ENCODE results near the gene DCST1. TPM values are rescaled to one million over a fixed set of nuclear protein-coding genes. Genes with fewer than 3 reads are reported as not detected.

Gene DCST1
- polyA plus RNA-seq, 3 donors from 2014 or later: not detected

- peak in 1 of 3 donors; percentile 41 for DNase-seq
- H3K9me3 Mint-ChIP-seq: peaks cover 0 to 1% (median 0%) of the 10 kb centered on the region in 6 donors
- H3K4me3 Mint-ChIP-seq: peak overlapping the region; percentile 85 to 97 (median 91)
- H3K4me1 Mint-ChIP-seq: peaks cover 33 to 37% of the 10 kb centered on the region in 2 donors
- H3K27me3 Mint-ChIP-seq (ENCODE audit: low read depth in 3 of 3): peaks cover 2 to 11% (median 4%) of the 10 kb centered on the region in 3 donors
- peaks cover 0 to 8% (median 3%) of the 10 kb centered on the region in 3 donors for H3K36me3 Mint-ChIP-seq
- H3K27ac Mint-ChIP-seq: peak overlapping the region; percentile 60 to 87 (median 82)
Measured at GRCh38 chr1:155064111-155064831, 30.6 kb downstream of the DCST1 start.

GRCh38 chr1:155064832-155065429, 31.3 kb downstream of the DCST1 start:
- no peak for DNase-seq
- peak overlapping the region in 4 of 6 donors; percentile 60 to 87 (median 78) for H3K27ac Mint-ChIP-seq
- peaks cover 33 to 42% of the 10 kb centered on the region in 2 donors for H3K4me1 Mint-ChIP-seq
- H3K4me3 Mint-ChIP-seq: peak overlapping the region; percentile 85 to 97 (median 91)
- H3K9me3 Mint-ChIP-seq: peaks cover 0 to 1% (median 0%) of the 10 kb centered on the region in 6 donors
- peaks cover 0 to 5% (median 3%) of the 10 kb centered on the region in 3 donors for H3K36me3 Mint-ChIP-seq
- peaks cover 2 to 11% (median 4%) of the 10 kb centered on the region in 3 donors for H3K27me3 Mint-ChIP-seq (ENCODE audit: low read depth in 3 of 3)

GRCh38 chr1:155066777-155067176, 33.2 kb downstream of the DCST1 start:
- Mint-ChIP-seq H3K27ac (no peak overlapping the region), H3K27me3 (ENCODE audit: low read depth in 3 of 3) (peaks cover 2 to 7% (median 5%) of the 10 kb centered on the region in 3 donors), H3K9me3 (peaks cover 0 to 1% (median 0%) of the 10 kb centered on the region in 6 donors)

DNA sequence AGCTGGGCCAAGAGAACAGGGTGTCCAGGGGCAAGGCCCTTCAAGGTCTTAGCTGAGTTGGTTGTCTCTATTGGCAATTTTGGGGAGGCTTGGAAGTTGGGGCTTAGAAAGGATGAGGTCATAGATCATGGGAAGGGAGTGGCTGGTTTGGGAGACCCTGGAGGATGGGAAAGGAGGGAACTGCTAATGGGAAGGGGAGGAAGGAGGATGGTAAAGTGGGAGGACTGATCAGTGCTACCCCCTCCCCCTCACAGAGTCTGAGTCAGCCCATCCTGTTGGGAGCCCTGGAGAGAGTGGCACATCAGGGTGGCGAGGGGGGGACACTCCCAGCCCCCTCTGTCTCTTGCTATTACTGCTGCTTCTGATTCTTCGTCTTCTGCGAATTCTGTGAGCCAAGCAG, 35.0 kb downstream of the DCST1 start:
- Mint-ChIP-seq H3K4me3 (peak overlapping the region in 2 of 5 donors; percentile 33), H3K9me3 (peaks cover 0 to 1% (median 0%) of the 10 kb centered on the region in 6 donors), H3K27ac (peak overlapping the region in 2 of 6 donors; percentile 34 to 49), H3K36me3 (peaks cover 0 to 3% (median 3%) of the 10 kb centered on the region in 3 donors), H3K27me3 (ENCODE audit: low read depth in 3 of 3) (peaks cover 0 to 8% (median 3%) of the 10 kb centered on the region in 3 donors), H3K4me1 (peaks cover 29 to 38% of the 10 kb centered on the region in 2 donors)
- no peak for DNase-seq

More at GRCh38 chr1:155066777-155067176, 33.2 kb downstream of the DCST1 start:
- Mint-ChIP-seq H3K4me3 (no peak overlapping the region), H3K36me3 (peaks cover 0 to 3% (median 3%) of the 10 kb centered on the region in 3 donors), H3K4me1 (peaks cover 38 to 48% of the 10 kb centered on the region in 2 donors)
- no peak for DNase-seq

- Mint-ChIP-seq H3K4me1 (peaks cover 20 to 34% of the 10 kb centered on the region in 2 donors), H3K9me3 (peaks cover 0 to 1% (median 0%) of the 10 kb centered on the region in 6 donors), H3K4me3 (peak overlapping the region in 3 of 5 donors; percentile 29 to 59 (median 35)), H3K27ac (peak overlapping the region in 2 of 6 donors; percentile 24 to 46), H3K27me3 (ENCODE audit: low read depth in 3 of 3) (peaks cover 0 to 8% (median 3%) of the 10 kb centered on the region in 3 donors), H3K36me3 (peaks cover 0 to 3% (median 3%) of the 10 kb centered on the region in 3 donors)
- DNase-seq: no peak
Measured at GRCh38 chr1:155069551-155070157, 36.0 kb downstream of the DCST1 start.

DNA sequence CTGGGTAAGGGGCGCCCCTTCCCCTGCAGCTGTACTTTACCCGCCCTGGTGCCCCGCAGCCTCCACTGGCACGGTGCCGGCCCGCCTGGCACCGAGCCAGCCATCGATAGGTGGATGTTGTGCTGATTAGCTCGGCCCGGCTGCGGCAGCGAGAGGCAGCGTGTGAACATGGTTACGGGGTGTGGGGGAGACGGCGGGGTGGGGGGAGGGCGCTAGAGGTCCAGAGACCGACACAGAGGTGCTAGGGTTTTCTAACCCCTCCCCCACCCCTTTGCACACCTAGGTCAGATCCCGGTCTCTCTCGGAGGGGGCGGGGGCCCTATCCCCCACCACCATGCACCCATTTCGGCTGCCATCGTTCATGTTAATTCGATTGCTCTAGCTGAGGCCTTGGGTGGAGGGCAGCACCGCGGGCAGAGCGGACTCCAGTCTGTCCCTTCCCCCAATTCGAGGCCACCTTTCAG, 36.6 kb downstream of the DCST1 start:
- peaks cover 0 to 8% (median 3%) of the 10 kb centered on the region in 3 donors for H3K27me3 Mint-ChIP-seq (ENCODE audit: low read depth in 3 of 3)
- DNase-seq: no peak
- H3K27ac Mint-ChIP-seq: no peak overlapping the region
- H3K4me3 Mint-ChIP-seq: peak overlapping the region; percentile 47 to 74 (median 59)
- peaks cover 0 to 1% (median 0%) of the 10 kb centered on the region in 6 donors for H3K9me3 Mint-ChIP-seq
- H3K4me1 Mint-ChIP-seq: peaks cover 16 to 31% of the 10 kb centered on the region in 2 donors
- peaks cover 0 to 3% (median 3%) of the 10 kb centered on the region in 3 donors for H3K36me3 Mint-ChIP-seq

DNA sequence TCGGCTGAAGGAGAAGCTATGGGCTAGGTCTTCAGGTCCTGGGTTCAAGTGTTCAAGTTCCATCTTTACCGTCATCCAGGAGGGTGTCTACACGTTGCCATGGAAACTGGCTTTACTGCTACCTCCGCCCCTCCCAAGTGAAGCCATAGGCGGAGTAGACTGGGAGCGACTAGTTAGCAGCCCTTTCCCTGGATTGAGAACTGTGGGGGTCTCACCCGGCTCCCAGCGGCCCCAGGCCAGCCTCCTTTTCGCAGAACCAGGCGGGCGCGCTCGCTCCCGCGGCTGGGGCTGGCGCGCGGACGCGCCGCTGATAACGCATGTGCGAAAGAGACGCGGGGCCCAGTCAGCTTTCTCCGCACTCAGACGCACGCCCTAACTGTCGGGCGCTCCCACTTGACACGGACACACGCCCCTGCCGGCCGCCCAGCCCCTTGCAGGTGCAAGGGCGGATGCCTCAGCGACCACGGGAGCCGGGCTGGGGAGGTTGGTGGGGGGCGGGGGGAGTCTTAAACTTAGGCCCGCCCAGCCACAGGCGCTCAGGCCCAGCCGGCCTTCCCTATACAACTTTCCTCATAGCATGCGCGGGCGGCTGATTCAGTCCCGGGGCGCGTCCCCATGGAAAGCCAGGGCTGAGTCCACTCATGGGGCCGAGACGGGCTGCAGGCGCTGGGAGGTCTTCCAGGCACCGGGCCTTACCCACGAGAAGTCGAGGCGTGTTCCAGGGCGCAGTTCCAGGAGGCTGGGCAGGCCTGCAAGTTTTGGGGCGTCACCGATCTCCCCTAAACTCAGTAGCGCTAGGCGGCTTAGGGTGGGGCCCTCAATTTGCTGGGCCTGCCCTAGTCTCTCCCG, 37.3 kb downstream of the DCST1 start:
- Mint-ChIP-seq H3K9me3 (peaks cover 0 to 1% (median 0%) of the 10 kb centered on the region in 6 donors), H3K4me1 (peaks cover 16 to 31% of the 10 kb centered on the region in 2 donors), H3K27ac (peak overlapping the region in 2 of 6 donors; percentile 31 to 50), H3K27me3 (ENCODE audit: low read depth in 3 of 3) (peaks cover 0 to 8% (median 3%) of the 10 kb centered on the region in 3 donors), H3K4me3 (peak overlapping the region; percentile 48 to 74 (median 59)), H3K36me3 (peaks cover 0 to 3% (median 3%) of the 10 kb centered on the region in 3 donors)
- peak; percentile 74 to 81 (median 75) for DNase-seq

DNA sequence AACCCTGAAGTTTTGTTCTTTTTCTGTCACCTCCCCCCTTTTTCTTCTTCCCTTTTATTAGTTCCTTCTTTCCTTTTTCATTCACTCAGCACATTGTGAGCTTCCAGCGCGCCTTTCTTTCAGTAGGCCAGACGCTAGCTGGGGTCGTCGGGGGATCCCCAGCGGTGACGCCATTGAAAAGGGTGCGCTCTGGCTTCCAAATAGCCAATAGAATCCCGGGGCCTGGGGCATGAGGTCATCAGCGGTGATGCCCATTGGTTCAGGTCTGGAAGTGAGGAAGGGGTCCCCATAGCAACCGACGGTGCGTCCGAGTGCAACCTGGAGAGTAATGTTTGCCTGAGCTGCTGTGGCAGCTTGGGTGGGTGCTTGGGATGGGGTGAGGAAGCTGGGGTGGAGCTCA, 38.1 kb downstream of the DCST1 start:
- Mint-ChIP-seq H3K27me3 (ENCODE audit: low read depth in 3 of 3) (peaks cover 0 to 8% (median 7%) of the 10 kb centered on the region in 3 donors), H3K27ac (peak overlapping the region in 4 of 6 donors; percentile 9 to 50 (median 28)), H3K9me3 (peaks cover 0 to 1% (median 0%) of the 10 kb centered on the region in 6 donors), H3K36me3 (peaks cover 0 to 3% (median 3%) of the 10 kb centered on the region in 3 donors), H3K4me3 (peak overlapping the region; percentile 48 to 74 (median 59)), H3K4me1 (peaks cover 16 to 28% of the 10 kb centered on the region in 2 donors)
- DNase-seq: no peak

- no peak for DNase-seq
- Mint-ChIP-seq H3K4me3 (peak overlapping the region in 1 of 5 donors; percentile 22), H3K9me3 (no peaks in the 10 kb centered on the region), H3K36me3 (peaks cover 0 to 3% (median 3%) of the 10 kb centered on the region in 3 donors), H3K27ac (peak overlapping the region in 1 of 6 donors; percentile 50), H3K4me1 (peaks cover 16 to 29% of the 10 kb centered on the region in 2 donors), H3K27me3 (ENCODE audit: low read depth in 3 of 3) (peaks cover 0 to 10% (median 8%) of the 10 kb centered on the region in 3 donors)
Measured at GRCh38 chr1:155072531-155073289, 39.1 kb downstream of the DCST1 start.

GRCh38 chr1:155073377-155074242, 40.0 kb downstream of the DCST1 start:
- H3K4me3 Mint-ChIP-seq: no peak overlapping the region
- no peak overlapping the region for H3K27ac Mint-ChIP-seq
- no peaks in the 10 kb centered on the region for H3K9me3 Mint-ChIP-seq
- peaks cover 0 to 10% (median 8%) of the 10 kb centered on the region in 3 donors for H3K27me3 Mint-ChIP-seq (ENCODE audit: low read depth in 3 of 3)
- peaks cover 0 to under 1% (median 0%) of the 10 kb centered on the region in 3 donors for H3K36me3 Mint-ChIP-seq
- peaks cover 16 to 28% of the 10 kb centered on the region in 2 donors for H3K4me1 Mint-ChIP-seq
- DNase-seq: no peak

DNA sequence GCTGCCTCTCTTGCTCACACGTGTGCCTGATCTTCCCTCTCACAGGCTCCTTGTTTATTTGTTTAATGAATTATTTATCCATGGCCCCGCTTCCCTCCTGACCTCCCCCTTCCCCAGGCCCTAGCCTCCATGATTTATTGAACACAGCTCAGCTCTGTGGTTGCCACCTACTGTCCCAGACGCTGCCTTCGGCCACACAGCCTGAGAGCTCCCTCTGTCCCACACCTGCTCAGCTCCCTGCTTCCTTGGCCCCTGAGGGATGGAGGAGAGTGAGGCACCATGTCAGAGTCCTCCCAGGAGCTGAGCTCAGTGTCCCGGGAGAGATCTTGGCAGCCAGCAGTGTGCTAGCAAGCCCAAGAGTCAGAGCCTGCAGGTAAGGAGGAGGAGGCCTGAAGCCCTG, 41.9 kb downstream of the DCST1 start:
- no peak overlapping the region for H3K4me3 Mint-ChIP-seq
- no peaks in the 10 kb centered on the region for H3K9me3 Mint-ChIP-seq
- no peak overlapping the region for H3K27ac Mint-ChIP-seq
- no peaks in the 10 kb centered on the region for H3K36me3 Mint-ChIP-seq
- DNase-seq: no peak
- H3K4me1 Mint-ChIP-seq: peaks cover 26% of the 10 kb centered on the region in 2 donors
- H3K27me3 Mint-ChIP-seq (ENCODE audit: low read depth in 3 of 3): peaks cover 8 to 19% (median 16%) of the 10 kb centered on the region in 3 donors
